WERI-Rb-1 (cell line): ENCODE measurements around the gene GOLGA3.

Experiments used
- DNase-seq: peaks from one replicate; pipeline ENCODE4 v3.0.0-alpha.2; 2020
- H3K27ac ChIP-seq: fragments of 250-450 bp; sonication (Bioruptor Pico); 2 replicates; pipeline ENCODE4 v1.5.1; 2020; ENCODE audit warnings: mild to moderate bottlenecking, moderate library complexity
- H3K27me3 ChIP-seq: fragments of 250-450 bp; sonication (Bioruptor Pico); 2 replicates; pipeline ENCODE4 v1.5.1; 2021; ENCODE audit warnings: mild to moderate bottlenecking, low read depth, moderate library complexity; ENCODE audit not compliant: insufficient read depth, severe bottlenecking
- H3K36me3 ChIP-seq: fragments of 250-450 bp; sonication (Bioruptor Pico); 2 replicates; pipeline ENCODE4 v1.5.1; 2020; ENCODE audit warnings: mild to moderate bottlenecking, moderate library complexity
- H3K4me3 ChIP-seq: 2 replicates; pipeline ENCODE4 v1.5.1; 2011; ENCODE audit warnings: low read depth, mild to moderate bottlenecking, control low read depth, low read length
- H3K9me3 ChIP-seq: fragments of 250-450 bp; sonication (Bioruptor Pico); 2 replicates; pipeline ENCODE4 v1.5.1; 2021; ENCODE audit warnings: mild to moderate bottlenecking, moderate library complexity; ENCODE audit not compliant: severe bottlenecking
- TF ChIP-seq, protein P1 (sequence below): IDR thresholded peaks from 2 replicates; pipeline ENCODE4 v1.5.1; 2011; ENCODE audit warnings: low read depth, mild to moderate bottlenecking, control low read depth, inconsistent platforms, low read length

The GOLGA3 gene

DNA sequence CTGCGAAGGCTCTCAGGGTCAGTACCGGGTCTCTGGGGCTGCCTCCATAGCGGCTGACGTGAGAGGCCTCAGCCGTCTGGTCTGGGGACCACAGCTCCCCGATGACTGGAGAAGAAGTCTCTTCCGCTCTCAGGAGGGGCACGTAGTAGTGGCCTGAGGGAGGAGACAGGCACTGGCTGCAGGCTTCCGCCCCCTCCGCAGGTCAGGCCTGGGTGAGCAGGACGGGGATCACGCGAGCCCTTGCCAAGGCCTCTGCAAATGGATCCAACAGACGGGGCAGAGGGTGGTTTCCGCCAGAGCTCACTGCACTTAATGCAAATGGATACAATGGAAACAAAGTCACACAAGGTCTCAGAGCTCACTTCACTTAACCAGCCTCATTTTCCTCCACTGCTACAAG is 91.8 kb downstream of the GOLGA3 start:
- DNase-seq = no peak
- TF ChIP-seq, protein P1, sequence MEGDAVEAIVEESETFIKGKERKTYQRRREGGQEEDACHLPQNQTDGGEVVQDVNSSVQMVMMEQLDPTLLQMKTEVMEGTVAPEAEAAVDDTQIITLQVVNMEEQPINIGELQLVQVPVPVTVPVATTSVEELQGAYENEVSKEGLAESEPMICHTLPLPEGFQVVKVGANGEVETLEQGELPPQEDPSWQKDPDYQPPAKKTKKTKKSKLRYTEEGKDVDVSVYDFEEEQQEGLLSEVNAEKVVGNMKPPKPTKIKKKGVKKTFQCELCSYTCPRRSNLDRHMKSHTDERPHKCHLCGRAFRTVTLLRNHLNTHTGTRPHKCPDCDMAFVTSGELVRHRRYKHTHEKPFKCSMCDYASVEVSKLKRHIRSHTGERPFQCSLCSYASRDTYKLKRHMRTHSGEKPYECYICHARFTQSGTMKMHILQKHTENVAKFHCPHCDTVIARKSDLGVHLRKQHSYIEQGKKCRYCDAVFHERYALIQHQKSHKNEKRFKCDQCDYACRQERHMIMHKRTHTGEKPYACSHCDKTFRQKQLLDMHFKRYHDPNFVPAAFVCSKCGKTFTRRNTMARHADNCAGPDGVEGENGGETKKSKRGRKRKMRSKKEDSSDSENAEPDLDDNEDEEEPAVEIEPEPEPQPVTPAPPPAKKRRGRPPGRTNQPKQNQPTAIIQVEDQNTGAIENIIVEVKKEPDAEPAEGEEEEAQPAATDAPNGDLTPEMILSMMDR = no peak
- Histone ChIP-seq H3K27me3 (no peaks in the 10 kb centered on the region), H3K9me3 (no peaks in the 10 kb centered on the region), H3K4me3 (no peak overlapping the region), H3K27ac (no peak overlapping the region), H3K36me3 (peaks cover 76% of the 10 kb centered on the region)

DNA sequence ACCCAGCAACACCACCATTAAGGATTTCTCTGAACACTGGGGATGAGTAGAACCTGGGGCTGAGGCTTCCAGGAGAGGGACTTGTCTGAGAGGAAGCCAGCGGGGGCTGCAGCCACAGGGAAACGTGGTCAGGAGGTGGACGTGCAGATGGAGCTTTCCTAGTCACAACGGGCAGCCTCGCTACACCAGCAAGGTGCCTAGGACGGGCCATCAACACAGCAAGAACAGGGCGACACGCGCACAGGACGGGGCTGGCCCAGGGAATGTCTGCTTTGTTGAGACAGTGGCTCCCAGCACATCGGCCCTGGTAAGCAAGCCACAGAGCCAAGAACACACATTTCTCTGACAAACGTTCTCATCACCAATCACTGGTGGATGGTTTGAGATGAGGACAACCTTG is 92.3 kb downstream of the GOLGA3 start:
- peaks cover 74% of the 10 kb centered on the region for H3K36me3 ChIP-seq
- H3K9me3 ChIP-seq = no peaks in the 10 kb centered on the region
- no peak for DNase-seq
- H3K27me3 ChIP-seq = no peaks in the 10 kb centered on the region
- no peak overlapping the region for H3K4me3 ChIP-seq
- TF ChIP-seq, protein P1 = no peak
- H3K27ac ChIP-seq = no peak overlapping the region

DNA sequence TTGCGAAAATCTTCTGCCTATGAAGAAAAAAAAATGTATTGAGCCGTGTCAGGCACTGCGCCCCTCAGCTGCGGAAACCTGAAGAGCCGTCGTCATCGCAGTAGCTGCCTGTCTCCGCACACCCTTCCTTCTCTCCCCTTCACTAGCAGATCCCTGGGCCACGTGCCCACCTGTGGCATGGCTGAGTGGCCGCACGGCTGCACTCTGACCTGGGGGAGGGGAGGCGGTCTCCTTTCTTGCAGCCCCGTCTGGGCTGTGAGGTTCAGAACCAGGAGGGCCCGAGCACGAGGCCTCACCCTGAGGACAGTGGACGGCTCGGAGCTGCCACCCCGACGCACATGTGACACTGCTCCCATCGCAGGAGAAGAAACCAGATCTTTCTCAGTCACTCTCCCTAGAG is 93.2 kb downstream of the GOLGA3 start:
- Histone ChIP-seq H3K27ac (no peak overlapping the region), H3K9me3 (no peaks in the 10 kb centered on the region), H3K27me3 (no peaks in the 10 kb centered on the region), H3K36me3 (peaks cover 77% of the 10 kb centered on the region), H3K4me3 (no peak overlapping the region)
- no peak for DNase-seq
- TF ChIP-seq, protein P1 = no peak

DNA sequence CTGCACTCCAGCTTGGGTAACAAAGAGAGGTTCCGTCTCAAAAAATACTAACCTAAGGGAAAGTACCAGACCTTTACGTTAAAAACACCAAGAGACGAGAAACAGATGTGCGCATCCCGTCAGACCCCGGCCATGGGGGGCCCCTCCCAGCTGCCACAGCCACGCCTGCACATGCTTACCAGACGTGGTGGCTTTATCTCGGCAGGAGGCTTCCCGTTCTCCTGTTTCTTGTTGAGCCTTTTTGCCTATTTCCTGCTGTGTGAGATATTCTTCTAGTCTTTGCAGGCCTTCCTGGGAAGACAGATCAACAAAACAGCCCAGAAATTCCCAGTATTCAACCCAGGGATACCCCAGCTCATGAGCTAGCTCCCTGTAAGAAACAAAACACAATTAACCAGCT is 94.5 kb downstream of the GOLGA3 start:
- H3K27me3 ChIP-seq = no peaks in the 10 kb centered on the region
- H3K4me3 ChIP-seq = no peak overlapping the region
- peaks cover 74% of the 10 kb centered on the region for H3K36me3 ChIP-seq
- no peak for DNase-seq
- TF ChIP-seq, protein P1 = no peak
- H3K27ac ChIP-seq = no peak overlapping the region
- no peaks in the 10 kb centered on the region for H3K9me3 ChIP-seq

DNA sequence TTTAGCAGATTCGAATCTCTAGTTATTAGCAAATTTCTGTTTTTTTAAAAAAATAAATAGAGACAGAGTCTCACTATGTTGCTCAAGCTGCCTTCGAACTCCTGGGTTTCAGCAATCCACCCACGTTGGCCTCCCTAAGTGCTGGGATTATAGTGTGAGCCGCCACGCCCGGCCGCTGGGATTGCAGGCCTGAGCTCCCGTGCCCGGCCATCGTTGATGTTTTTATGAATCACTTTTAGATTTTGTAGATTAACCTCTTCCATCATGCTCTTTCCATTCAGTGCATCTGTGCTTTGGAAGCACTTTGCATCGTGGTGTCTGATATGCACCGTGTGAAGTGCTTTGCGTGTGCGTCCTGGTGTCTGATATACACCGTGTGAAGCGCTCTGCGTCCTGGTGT is 97.1 kb downstream of the GOLGA3 start:
- Histone ChIP-seq H3K27me3 (no peaks in the 10 kb centered on the region), H3K36me3 (peaks cover 72% of the 10 kb centered on the region), H3K27ac (no peak overlapping the region), H3K9me3 (no peaks in the 10 kb centered on the region), H3K4me3 (no peak overlapping the region)
- no peak for DNase-seq
- TF ChIP-seq, protein P1 = no peak

DNA sequence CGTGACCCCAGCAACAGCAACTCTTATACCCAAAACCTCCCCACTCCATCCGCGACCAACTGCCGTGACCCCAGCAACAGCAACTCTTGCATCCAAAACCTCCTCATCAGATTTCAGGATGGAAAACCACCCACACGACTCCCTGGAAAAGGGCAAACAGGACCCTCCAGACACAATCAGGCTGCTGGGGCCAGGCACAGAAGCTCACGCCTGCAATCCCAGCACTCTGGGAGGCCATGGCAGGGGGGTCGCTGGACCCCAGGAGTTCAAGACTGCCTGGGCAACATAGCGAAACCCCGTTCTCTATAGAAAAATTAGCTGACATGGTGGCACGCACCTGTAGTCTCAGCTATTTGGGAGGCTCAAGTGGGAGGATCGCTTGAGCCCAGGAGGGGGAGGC is 98.3 kb downstream of the GOLGA3 start:
- TF ChIP-seq, protein P1 = no peak
- Histone ChIP-seq H3K4me3 (no peak overlapping the region), H3K27ac (no peak overlapping the region; the same call in 1 of the 2 replicates), H3K9me3 (no peaks in the 10 kb centered on the region), H3K27me3 (no peaks in the 10 kb centered on the region), H3K36me3 (peaks cover 72% of the 10 kb centered on the region)
- DNase-seq = no peak
